T1000 (cell line): ENCODE results near the gene EIF2S2.

Source experiments
- DNase-seq: peaks from one replicate; lab custom pipeline; 2025; ENCODE audit warnings: mixed read lengths; lab: John Stamatoyannopoulos, UW

Gene EIF2S2

GRCh38 chr20:34062570-34063482, 49.2 kb downstream of the EIF2S2 start:
- no peak for DNase-seq

GRCh38 chr20:34061695-34062094, 50.3 kb downstream of the EIF2S2 start:
- DNase-seq = no peak

- no peak for DNase-seq
Observed at GRCh38 chr20:34060970-34061369, 51.1 kb downstream of the EIF2S2 start.

GRCh38 chr20:34058831-34059230, 53.2 kb downstream of the EIF2S2 start:
- DNase-seq = no peak

- no peak for DNase-seq
Observed at GRCh38 chr20:34055290-34055689, 56.8 kb downstream of the EIF2S2 start.

GRCh38 chr20:34052414-34052813, 59.6 kb downstream of the EIF2S2 start:
- DNase-seq = no peak

- no peak for DNase-seq
Observed at GRCh38 chr20:34049897-34050695, 61.9 kb downstream of the EIF2S2 start.

GRCh38 chr20:34049389-34049788, 62.7 kb downstream of the EIF2S2 start:
- DNase-seq = no peak

GRCh38 chr20:34047917-34048316, 64.1 kb downstream of the EIF2S2 start:
- no peak for DNase-seq

- DNase-seq = no peak
Observed at GRCh38 chr20:34047010-34047687, 64.9 kb downstream of the EIF2S2 start.

GRCh38 chr20:34045930-34046725, 65.9 kb downstream of the EIF2S2 start:
- no peak for DNase-seq

GRCh38 chr20:34045294-34045693, 66.7 kb downstream of the EIF2S2 start:
- DNase-seq = no peak

- no peak for DNase-seq
Observed at GRCh38 chr20:34043025-34043424, 69.0 kb downstream of the EIF2S2 start.

GRCh38 chr20:34042262-34042661, 69.8 kb downstream of the EIF2S2 start:
- no peak for DNase-seq

GRCh38 chr20:34041226-34041625, 70.8 kb downstream of the EIF2S2 start:
- no peak for DNase-seq

- no peak for DNase-seq
Observed at GRCh38 chr20:34040300-34040995, 71.6 kb downstream of the EIF2S2 start.
